ENCODE results near the gene NID1.
"Not testable (repeated sequence)": the region's sequence is repeated elsewhere in the genome, so short reads cannot be mapped to it uniquely, and the experiment has no call there.

NID1 gene

GRCh38 chr1:235933766-235934116 is 131.1 kb downstream of the NID1 start:
- no peak for DNase-seq (ENCODE audit: low spot score)

GRCh38 chr1:235933017-235933765 is 131.7 kb downstream of the NID1 start:
- DNase-seq (ENCODE audit: low spot score): no peak

- no peak for DNase-seq (ENCODE audit: low spot score)
Measured at GRCh38 chr1:235932090-235932510, 132.8 kb downstream of the NID1 start.

- no peak for DNase-seq (ENCODE audit: low spot score)
Measured at GRCh38 chr1:235931171-235931738, 133.6 kb downstream of the NID1 start.

- no peak for DNase-seq (ENCODE audit: low spot score)
Measured at GRCh38 chr1:235930543-235930942, 134.3 kb downstream of the NID1 start.

- DNase-seq (ENCODE audit: low spot score): no peak
Measured at GRCh38 chr1:235929216-235929615, 135.7 kb downstream of the NID1 start.

- DNase-seq (ENCODE audit: low spot score): no peak
Measured at GRCh38 chr1:235928197-235928596, 136.7 kb downstream of the NID1 start.

- DNase-seq (ENCODE audit: low spot score): not testable (repeated sequence)
Measured at GRCh38 chr1:235927551-235927950, 137.3 kb downstream of the NID1 start.
